ELF-1 (cell line): ENCODE data around the gene IP6K1.
A peak's percentile ranks its signal among the peaks of the same experiment; 100 is the strongest.
"Not testable (repeated sequence)": the region's sequence is repeated elsewhere in the genome, so short reads cannot be mapped to it uniquely, and the experiment has no call there.

Experiments used
- DNase-seq: peaks from one replicate; pipeline ENCODE4 v3.0.0-alpha.2; 2016; ENCODE audit warnings: low read depth, low spot score

IP6K1 gene

DNA sequence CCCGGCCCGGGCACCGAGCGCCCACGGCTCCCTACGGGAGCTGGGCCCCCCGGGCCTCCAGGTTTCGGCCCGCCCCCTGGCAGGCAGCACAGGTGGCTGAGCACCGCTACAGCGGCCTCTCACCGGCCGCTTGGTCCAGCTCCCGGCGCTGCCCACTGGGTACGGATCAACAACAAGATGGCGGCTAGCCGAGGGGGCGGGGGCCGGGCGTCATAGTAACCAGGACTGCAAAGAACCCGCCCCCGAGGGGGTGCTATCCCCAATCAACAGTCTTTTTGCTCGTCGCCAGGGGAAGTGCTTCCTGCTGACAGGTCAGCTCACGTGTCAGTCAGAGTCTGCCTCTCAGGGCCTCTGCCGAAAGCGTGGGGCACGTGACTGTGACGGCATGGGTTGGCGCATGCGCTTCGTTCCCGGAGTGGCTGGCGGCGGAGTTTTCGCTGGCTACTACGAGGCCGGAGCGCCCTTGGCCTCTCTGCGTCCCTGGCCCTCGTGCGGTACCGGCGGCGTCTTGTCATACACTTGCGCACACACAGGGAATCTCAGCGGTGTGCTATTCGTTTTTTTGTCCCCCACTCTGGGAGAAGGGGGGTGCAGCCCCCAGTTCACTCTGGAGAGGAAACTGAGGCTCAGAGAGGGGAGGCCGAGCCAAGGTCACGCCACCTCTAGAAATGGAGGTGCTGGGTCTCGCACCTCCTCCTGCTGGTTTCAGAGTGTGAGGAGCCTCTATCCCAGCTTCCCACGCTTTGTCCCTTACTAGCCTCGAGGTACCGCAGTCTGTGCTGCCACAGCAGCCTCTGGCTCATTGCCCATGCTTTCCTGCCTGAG, at the start of gene IP6K1:
Gene IP6K1 (minus strand): TSS at position 186 of the 825 bp plus-strand sequence. CDS start 38,502 bp downstream, outside the sequence.
- peak; percentile 100 for DNase-seq

DNA sequence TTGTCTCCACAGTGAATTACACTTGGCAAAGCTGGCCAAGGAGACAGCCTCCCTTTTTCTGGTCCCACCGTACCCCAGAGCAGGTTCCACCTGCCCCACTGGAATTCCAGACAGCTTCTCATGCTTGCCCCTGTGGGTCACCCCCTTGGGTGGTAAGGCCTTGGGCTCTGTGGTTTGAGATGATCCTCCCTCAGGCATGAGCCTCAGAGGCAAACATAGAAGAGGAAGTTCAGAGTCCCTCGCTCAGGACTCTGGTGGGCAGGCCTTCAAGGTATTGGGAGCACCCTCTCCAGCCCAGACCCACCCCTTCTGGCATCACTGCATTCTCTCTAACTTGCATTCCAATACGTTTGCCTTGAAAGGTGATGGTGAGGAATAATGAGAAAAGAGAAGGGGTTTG, 45.0 kb upstream of the IP6K1 start:
- DNase-seq: no peak

DNA sequence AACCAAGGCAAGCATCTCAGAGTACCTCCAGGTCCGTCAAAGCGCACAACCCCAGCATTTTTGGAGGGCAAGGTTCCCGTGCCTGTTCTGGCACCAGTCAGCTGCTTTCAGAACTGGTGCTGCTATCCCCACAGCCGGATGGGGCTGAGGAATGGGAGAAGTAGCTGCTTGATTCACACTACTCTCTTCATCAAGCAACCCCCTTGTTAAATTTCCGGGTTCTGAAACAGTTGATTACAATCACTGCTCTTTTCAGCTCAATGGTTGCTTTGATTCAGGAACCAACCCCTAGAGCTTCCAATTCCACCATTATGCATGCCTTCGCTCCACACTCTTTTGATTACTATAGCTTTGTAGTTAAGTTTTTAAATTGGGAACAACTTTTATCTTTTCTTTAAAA, 39.7 kb upstream of the IP6K1 start:
- DNase-seq: no peak

DNA sequence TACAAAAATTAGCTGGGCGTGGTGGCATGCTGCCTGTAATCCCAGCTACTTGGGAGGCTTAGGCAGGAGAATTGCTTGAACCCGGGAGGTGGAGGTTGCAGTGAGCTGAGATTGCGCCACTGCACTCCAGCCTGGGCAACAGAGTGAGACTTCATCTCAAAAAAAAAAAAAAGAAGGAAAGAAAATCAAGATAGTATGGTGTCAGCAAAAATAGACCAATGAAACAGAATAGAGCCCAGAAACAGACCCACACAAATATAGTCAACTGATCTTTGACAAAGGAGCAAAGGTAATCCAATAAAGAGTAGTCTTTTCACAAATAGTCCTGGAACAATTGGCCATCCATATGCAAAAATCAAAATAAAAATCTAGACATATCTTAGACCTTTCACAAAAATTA, 36.8 kb upstream of the IP6K1 start:
- not testable (repeated sequence) for DNase-seq

DNA sequence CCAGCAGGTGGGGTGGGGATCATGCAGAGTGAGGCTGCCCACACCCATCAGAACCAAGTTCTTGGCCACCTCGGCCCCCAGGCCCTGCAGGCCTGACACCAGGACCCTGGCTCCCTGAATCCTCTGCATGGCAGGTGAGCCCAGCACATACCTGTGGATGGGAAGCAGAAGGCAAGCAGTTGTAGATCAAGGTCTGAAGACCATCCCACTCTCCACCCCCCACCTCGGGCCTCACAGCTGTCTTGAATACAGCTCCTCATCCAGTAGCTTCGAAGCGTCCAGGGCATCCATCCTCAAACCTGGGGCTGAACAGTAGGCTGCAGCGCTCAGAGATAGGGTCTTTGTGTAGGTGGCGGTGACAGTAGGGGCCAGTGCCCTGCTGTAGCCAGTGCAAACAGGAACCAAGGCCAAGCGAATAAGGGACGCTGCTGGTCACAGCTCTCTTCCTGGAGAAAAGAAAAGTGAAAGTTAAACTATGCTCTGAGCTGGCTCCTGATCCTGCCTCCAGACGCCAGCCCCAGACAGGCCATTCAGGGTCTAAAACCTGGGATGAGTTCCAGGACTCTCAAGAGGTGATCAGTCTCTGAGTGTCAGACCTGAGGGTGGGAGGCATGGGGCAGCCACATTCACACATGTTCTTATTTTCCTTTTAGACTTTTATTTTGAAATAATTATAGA, 27.3 kb upstream of the IP6K1 start, which contains the start of gene UBA7:
Gene UBA7 (minus strand): TSS at position 457 of the 678 bp plus-strand sequence. CDS start 166 bp downstream, at position 291.
- no peak for DNase-seq

DNA sequence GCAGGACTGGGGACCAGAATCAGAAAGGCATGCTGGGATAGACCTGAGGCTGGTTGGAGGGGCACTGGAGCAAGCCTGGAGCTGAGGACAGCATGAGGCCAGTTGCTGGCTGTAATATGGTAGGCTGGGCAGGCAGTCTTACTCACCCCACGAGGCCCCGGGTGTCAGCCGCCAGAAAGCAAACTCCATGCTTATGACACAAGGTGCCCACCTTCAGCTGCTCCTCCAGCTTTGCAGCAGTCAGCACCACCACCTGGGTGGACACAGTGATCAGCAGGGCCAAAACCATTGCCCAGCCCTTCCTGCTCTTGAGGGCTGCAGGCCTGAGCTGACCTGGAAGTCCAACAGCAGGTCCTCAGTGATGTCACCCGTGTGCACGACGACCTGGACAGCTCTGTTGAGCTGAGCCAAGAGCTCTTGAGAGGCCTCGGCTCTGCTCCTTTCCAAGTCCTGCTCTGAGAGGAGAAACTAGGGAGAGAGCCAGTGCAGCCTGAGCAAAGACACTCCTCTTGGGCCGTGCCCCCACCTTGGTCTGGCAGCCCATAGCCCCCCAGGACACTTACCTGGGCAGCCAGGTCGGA, 26.7 kb upstream of the IP6K1 start:
- DNase-seq: no peak

DNA sequence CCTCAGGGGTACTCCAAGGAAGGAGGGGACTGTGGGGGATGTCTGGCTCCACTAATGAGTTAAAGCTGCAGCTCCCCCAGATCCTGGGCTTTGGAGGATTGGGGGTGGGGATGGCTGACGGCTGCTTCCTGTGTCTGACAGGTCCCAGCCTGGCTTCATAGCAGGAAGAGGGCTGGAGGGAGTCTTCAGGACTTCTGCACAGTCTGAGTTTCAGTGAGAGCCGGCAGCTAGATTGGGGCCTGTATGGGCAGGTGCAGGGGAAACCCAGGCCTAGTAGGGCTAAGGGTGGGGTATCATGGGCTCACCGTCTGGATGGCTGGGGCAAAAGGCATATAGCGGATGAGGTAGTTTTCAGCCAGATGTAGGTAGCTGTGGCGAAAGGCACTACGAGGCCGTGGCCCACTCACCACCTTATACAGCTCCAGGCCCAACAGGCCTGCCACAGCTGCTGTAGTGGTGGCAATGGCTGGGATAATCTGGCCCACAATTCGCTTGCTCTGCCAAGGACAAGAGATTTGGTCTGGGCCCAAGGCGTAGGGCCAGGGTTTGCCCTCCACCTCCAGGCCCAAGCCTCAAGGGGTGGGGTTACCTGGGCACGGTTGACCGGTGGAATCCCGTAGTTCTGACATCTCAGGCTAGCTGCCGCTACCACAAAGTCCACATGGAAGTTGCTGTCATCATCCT, 21.2 kb upstream of the IP6K1 start:
- DNase-seq: no peak

DNA sequence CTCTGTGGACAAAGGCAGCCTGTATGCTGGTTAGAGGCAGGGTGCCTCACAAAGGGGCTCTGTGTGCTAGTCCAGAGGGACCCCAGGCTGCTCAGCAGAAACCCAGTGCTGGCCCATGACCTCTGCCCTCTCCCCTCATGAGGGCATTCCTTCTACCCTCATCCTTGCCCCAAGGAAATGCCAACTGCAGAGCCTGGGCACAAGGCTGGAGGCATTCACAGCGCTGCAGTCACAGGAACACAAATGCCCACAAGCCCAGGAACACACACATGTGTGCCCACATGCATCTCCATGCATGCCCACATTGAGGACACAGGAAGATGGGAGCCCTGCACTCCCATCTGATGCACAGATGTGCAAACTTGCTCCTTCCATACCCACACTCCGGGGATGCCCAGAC, 20.5 kb upstream of the IP6K1 start:
- no peak for DNase-seq

DNA sequence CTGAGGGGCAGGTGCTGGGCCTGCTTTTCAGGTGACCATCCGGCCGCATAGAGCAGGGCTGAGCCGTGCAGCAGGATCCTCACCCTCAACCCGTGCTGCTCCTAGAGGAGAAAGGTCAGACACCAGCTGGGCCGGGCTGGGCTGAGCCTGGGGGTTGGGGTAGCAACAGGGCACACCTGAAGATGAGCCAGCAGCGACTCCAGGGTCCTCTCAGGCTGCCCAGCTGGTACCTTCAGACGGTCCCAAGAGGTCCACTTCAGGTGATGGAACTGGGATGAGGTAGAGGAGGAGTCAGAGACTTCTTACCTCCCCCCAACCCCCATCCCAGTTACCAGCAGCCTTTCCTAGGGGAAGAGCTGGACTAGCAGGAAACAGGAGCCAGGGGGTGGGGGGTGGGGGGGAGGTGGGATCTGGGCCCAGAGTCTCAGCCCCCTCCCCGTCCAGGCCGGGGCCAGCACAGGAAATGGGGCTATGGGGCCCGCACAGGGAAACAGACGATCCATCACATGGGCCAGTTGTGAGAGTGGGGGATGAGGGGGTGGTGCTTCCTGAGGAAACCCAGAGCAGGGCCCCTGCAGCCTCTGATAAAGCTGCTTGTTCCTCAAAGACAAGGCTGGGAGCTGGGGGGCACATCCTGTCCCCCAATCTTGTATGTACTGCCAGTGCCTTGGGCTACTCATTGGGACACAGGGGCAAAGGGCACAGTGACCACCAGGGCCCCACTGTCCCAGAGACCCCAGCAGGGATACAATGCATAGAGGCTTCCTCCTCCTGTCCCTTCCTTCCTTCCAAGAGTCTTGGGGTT, 19.8 kb upstream of the IP6K1 start:
- DNase-seq: peak; percentile 27

DNA sequence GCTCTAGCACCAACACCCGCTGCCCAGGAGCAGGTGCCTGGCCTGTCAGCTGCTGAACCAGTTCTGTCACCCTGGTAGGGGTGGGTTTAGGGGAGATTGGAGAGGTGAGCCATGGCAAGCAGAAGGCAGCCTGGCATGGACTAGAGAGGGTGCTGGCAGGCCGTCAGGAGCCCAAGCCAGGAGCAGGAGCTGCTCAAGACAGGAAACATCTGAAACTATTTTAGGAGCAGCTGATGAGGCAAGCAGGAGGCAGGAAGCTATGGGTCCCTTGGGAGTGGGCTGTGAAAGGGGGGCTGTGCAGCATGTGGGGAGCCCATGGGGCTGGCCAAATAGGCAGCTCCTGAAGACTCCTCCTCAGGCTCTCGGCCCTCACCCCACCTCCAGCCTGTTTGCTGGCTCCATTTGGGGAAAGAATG, 19.0 kb upstream of the IP6K1 start:
- DNase-seq: no peak

DNA sequence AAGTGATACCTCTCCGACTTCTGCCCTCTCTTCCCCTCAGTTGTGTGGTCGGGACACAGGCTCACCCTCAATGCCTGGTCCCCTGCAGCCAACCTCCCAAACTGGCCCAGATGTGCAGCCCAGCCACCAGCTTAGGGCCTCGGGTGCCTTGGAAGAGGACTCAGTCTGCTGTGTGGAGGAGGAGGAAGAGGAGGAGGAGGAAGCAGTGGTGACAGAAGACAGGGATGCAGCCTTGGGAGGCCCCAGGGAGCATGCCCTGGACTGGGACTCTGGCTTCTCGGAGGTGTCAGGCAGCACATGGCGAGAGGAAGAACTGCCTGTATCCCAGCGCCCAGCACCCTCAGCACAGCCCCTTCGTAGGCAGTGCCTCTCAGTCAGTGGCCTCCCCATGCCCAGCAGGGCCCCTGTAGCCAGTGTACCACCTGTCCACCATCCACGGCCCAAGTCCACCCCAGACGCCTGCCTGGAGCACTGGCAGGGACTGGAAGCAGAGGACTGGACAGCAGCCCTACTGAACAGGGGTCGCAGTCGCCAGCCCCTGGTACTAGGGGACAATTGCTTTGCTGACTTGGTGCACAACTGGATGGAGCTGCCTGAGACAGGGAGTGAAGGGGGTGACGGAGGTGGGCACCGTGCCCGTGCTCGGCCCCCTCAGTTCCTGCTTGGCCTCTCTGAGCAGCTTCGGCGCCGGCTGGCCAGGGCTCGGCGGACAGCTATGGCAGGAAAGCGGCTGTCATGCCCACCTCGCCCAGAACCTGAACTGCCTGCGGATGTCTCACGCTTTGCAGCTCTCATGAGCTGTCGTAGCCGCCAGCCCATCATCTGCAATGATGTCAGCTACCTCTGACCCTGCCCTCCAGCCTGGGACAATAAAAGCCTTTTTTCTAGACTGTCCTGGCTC, 18.0 kb upstream of the IP6K1 start:
- no peak for DNase-seq

DNA sequence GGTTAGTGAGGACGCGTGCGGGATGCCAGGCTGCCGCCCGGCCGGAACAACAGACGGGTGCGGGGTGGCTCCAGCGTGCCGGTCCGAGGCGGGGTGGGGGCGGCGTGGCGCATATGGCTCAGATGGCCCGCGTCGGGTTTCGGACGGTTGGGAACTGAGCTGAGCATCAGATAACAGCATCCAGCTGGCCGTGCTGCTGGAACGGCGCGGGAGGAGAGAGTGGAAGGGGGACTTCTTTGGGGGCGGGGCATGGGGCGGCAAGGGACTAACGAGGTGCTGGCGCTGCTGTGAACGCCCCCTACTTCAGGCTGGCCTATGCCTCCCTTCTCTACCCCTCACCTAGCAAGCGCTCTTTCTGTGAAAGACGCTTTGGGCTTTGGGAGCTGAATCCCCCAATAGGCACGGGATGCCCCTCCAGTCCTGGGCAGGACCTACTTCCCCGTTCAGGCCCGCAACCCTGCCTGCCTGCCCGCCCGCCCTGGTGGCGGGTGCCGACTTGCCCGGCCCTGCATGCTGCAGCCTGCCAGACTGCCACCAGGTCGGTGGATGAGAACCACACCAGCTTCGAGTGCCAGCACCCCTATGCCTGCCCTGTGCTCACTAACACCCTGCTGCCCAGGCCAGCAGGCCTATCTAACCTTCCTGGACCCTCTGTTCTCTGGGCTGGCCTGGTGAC, 17.3 kb upstream of the IP6K1 start:
- DNase-seq: no peak

DNA sequence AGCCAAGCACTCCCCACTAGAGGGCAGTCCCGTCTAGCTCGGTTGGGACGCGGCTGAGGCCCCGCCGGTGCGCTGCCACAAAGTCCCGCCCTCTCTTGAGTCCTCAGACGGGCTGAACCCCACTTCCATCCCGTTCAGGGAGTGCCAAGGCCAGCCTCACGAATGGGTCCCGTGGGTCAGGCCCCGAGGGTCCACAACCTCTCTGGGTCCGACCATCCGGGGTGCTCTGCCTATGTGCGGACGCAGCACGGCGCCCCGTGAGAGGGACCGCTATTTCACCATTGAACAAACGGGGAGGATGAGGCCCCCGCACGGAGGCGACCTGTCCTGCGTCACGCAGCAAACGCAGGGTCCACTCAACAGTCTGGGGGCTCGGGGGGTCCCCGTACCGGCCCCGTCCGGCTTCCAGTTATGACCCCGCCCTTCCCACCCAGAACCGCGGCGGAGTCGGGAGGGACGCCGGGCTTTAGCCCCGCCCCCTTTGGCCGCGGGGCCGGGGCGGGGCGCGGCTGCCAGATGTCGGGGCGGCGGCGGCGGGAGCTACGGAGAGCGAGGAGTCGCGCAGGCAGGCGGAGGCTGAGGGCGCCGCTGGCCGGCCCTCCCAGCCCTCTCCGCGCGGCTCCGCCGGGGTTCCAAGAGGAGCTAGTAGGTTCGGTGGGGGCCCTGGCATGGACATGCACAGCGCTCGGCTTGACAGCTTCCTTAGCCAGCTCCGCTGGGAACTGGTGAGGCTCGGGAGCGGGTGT, 16.6 kb upstream of the IP6K1 start, which contains the start of gene INKA1:
Gene INKA1 (plus strand): TSS at position 543 of the 746 bp plus-strand sequence. CDS start 132 bp downstream, at position 675.
- peak; percentile 91 for DNase-seq

DNA sequence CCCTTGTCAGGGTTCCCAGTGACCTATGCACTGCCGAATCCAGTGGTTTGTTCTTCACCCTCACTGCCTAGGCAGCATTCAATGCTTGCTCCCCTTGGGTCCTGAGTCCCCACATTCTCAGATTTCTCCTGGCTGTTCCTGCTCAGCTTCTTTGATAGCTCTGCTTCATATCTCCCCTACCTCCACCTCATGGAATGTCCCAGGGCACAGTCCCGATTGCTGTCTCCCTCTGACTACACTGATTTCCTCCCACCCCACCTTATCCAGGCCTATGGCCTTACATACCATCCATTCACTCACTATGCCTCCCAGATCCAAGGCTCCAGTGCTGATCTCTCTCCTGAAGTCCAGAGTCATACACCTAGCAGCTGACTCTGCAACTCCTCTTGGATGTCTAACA, 14.8 kb upstream of the IP6K1 start:
- DNase-seq: no peak

DNA sequence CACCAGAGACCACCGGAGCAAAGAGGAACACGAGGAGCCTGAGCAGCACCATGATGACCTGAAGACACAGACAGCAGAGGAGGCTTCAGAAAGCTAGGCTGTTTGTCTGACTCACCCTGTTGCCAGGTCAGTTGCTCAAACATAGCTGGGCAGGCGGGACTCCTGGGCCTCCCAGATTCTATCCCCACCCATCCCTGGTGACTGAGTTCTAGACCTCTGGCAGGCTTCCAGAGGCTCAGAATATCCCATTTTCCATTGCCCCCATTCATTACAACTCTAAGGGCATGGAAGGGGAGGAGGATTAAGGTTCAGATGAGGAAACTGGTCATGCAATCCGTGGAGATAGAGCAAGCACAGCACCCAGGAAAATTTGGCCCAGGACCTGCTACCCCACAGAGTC, 13.4 kb upstream of the IP6K1 start, which contains the start of gene CDHR4:
Gene CDHR4 (minus strand): TSS at position 113 of the 400 bp plus-strand sequence. CDS start 61 bp downstream, at position 52.
- DNase-seq: no peak

DNA sequence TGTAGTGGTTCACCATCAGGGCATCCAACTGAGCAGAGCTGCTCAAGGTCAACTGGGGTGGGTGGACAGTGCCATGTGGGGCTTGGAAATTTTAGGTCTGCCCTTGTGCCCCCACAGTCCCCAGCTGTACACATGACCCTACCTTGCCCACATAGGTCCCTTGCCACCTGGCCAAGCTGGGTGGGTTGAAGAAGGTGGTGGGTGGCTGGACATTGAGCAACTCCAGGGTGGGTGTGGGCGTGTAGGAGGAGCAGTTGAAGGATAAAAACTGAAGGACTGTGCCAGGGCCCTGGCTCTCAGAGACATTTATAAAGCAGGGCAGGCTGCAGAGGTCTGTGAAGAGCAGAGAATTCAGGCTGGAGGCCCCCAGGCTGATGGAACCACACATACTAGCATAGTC, 12.8 kb upstream of the IP6K1 start:
- DNase-seq: no peak

DNA sequence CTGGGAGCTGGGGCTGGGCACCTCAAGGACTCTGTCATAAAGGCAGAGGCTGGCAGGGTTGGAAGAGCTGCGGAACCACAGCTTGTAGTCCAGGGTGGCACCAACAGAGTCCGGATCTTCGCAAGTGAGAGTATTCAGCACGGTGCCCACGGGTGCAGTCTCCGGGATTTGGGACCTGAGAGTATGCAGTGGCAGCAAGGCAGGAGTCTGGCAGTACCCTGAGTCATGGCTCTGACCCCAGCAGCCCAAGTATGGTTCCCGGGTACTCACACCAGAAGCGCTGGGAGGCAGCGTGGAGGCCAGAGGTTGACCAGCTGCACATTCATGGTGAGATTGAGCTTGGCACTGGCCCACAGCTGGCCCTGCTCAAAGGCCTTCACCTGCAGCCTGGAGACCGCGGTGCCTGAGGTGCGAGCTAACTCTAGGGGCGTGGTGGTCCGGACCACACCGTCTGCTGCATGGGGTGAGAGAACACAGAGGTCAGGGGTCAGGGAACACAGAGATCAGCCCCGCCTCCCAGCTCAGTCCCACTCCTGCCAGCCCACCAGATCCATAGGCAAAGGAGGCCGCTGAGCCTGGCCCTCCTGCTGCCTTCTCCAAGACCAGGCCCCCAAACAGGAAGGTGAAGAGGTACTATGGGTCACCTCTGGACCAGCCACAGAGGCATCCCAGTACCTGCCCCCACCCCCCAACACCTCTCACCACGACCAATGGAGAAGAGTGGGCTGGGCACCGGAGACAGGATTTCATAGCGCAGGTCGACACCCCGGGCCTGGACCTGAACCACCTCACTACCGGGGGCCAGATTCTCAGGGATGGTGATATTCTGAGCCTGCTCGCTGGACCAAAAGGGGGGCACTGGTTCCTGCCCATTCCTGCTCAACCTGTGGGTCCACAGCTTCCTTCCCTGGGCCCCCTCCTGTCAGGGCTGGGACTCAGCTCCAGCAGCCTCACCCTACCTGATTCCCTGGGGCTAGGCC, 8.9 kb upstream of the IP6K1 start:
- no peak for DNase-seq
